Adrenal gland (tissue), 19 donors: Measurements from ENCODE around the gene MRPS5. TPM values are rescaled to one million over a fixed set of nuclear protein-coding genes. Genes with fewer than 3 reads are reported as not detected.

ENCODE experiments used
- DNase-seq, 7 donors: peaks; one replicate each; pipeline ENCODE4 v3.0.0-alpha.2; 2019 to 2020
- H3K27ac ChIP-seq, 5 donors: fragments of 200-600 bp; sonication (generic) in 4 of 5; 1 replicate in 3 of 5; 2 replicates in 2 of 5; pipeline versions ENCODE4 v1.5.1 to v1.8.0; 2016 to 2020; ENCODE audit warnings: mild to moderate bottlenecking in 1 of 5
- H3K27me3 ChIP-seq: fragments of 200-600 bp; 2 replicates; pipeline ENCODE4 v1.8.0; 2021
- H3K36me3 ChIP-seq, 2 donors: fragments of 200-600 bp; replicated peaks in 1 of 2; 1 replicate in 1 of 2; 2 replicates in 1 of 2; pipeline versions ENCODE4 v1.5.1 to v1.8.0; 2018 to 2022
- H3K4me1 ChIP-seq, 2 donors: fragments of 200-600 bp; replicated peaks in 1 of 2; 1 replicate in 1 of 2; 2 replicates in 1 of 2; pipeline versions ENCODE4 v1.5.1 to v1.8.0; 2018 to 2021
- H3K4me3 ChIP-seq, 4 donors: fragments of 200-600 bp; sonication (generic) in 3 of 4; one replicate each; pipeline ENCODE4 v1.5.1; 2016 to 2018
- H3K9me3 ChIP-seq, 3 donors: fragments of 200-600 bp; sonication (generic) in 1 of 3; replicated peaks in 1 of 3; 1 replicate in 2 of 3; 2 replicates in 1 of 3; pipeline versions ENCODE4 v1.5.1 to v1.8.0; 2016 to 2021
- CTCF ChIP-seq, 6 experiments: fragments of 450-650 bp in 4 of 6; fragments of 200-600 bp in 2 of 6; sonication (generic) in 1 of 6; IDR thresholded peaks; 1 replicate in 5 of 6; 2 replicates in 1 of 6; pipeline versions ENCODE4 v1.5.1 to v1.8.0; 2016 to 2021; ENCODE audit warnings: antibody characterized with exemption in 6 of 6, mild to moderate bottlenecking in 2 of 6, moderate library complexity in 1 of 6
- POLR2A ChIP-seq, 2 donors: fragments of 450-650 bp; IDR thresholded peaks; one replicate each; pipeline ENCODE4 v1.6.1; 2017; ENCODE audit warnings: antibody characterized with exemption in 2 of 2, mild to moderate bottlenecking in 2 of 2, moderate library complexity in 1 of 2
- WGBS, 4 donors: extraction: QIAGEN DNeasy Blood & Tissue Kit in 2 of 4; methylation state at CpG; one replicate each; pipeline versions ENCODE4 v1.1.5 to v1.1.7; 2013 to 2017; 5-methylcytosine and 5-hydroxymethylcytosine counted together
- intact Hi-C, 2 donors: fragments of 100-400 bp; cut with DNase I; formaldehyde crosslinking; loops; one replicate each; pipeline versions ENCODE4 v1.14.1 to v1.15.0; 2022 to 2023
- long read RNA-seq, 10 donors: library from polyadenylated mRNA in 3 of 10; unstranded in 2 of 10; stranded (forward) in 1 of 10; transcript quantifications; one replicate each; pipeline ENCODE4 v2.0.0 and lab custom pipeline, GENCODE V29; 2021 to 2026
- polyA plus RNA-seq, 3 donors: library from polyadenylated mRNA; stranded (reverse); fragments of 200-250 nt in 2 of 3; fragments of 350-450 nt in 1 of 3; fragmentation: Illumina TruSeq in 1 of 3; extraction: RNeasy Lipid Tissue Mini Kit (QIAGEN cat#74804) in 1 of 3; gene quantifications; one replicate each; pipeline ENCODE4 v1.2.3, GENCODE V29; 2013 to 2014
- total RNA-seq, 9 donors: library from RNA; depleted of rRNA in 4 of 9; stranded (reverse); fragments of >200 nt in 4 of 9; fragments of 120-200 nt in 1 of 9; fragmentation: NEBNext Ultra II Directional in 1 of 9; extraction: Animal tissue kit (Norgen Biotek cat#: 25700) in 1 of 9; gene quantifications; one replicate each; pipeline versions ENCODE4 v1.1.0 to v1.2.4, GENCODE V29; 2013 to 2023
- donor health status: healthy with polysubstance abuse.
- donor health status: Bipolar disorder and iron deficiency.
- donor health status: DM: yes; HTN: yes; CAD: no.
- donor health status: DM: no; HTN: no; CAD: no.
- donor health status: DM: no; HTN: no; CAD: no.
- donor health status: DM: yes; HTN: yes; CAD: no.

MRPS5 gene
- total RNA-seq = 10 to 100 TPM; 41.0 to 99.0 (median 51.0) TPM
- polyA plus RNA-seq = 10 to 100 TPM; 72.0 to 96.7 (median 93.4) TPM
- long read RNA-seq, donor 1, transcript MRPS5-203 (5 exons, 793 nt) = minor isoform, 9 of 73 reads
- long read RNA-seq, donor 1, transcript MRPS5-201 (12 exons, 1,652 nt) = major isoform, 28 of 73 reads
- long read RNA-seq, donor 1, partial matches to known transcripts = 33 of 73 reads
- long read RNA-seq, donor 1, other reads (novel, unspliced or antisense) = 0 of 73 reads
- long read RNA-seq, donor 2, transcript MRPS5-203 (5 exons, 793 nt) = minor isoform, 5 of 50 reads
- long read RNA-seq, donor 2, transcript MRPS5-201 (12 exons, 1,652 nt) = major isoform, 13 of 50 reads
- long read RNA-seq, donor 2, partial matches to known transcripts = 27 of 50 reads
- long read RNA-seq, donor 2, other reads (novel, unspliced or antisense) = 0 of 50 reads
- long read RNA-seq, donor 3, transcript MRPS5-201 (12 exons, 1,652 nt) = major isoform, 15 of 34 reads
- long read RNA-seq, donor 3, partial matches to known transcripts = 16 of 34 reads
- long read RNA-seq, donor 3, other reads (novel, unspliced or antisense) = 0 of 34 reads
- long read RNA-seq, donor 4, transcript MRPS5-201 (12 exons, 1,652 nt) = major isoform, 21 of 67 reads
- long read RNA-seq, donor 4, partial matches to known transcripts = 40 of 67 reads
- long read RNA-seq, donor 4, other reads (novel, unspliced or antisense) = 6 of 67 reads
- long read RNA-seq, donor 5, transcript MRPS5-201 (12 exons, 1,652 nt) = major isoform, 95 of 102 reads
- long read RNA-seq, donor 5, partial matches to known transcripts = 2 of 102 reads
- long read RNA-seq, donor 5, other reads (novel, unspliced or antisense) = 4 of 102 reads
- long read RNA-seq, donor 6, transcript MRPS5-201 (12 exons, 1,652 nt) = major isoform, 12 of 44 reads
- long read RNA-seq, donor 6, partial matches to known transcripts = 27 of 44 reads
- long read RNA-seq, donor 6, other reads (novel, unspliced or antisense) = 4 of 44 reads
- long read RNA-seq, donor 7, transcript MRPS5-201 (12 exons, 1,652 nt) = major isoform, 9 of 41 reads
- long read RNA-seq, donor 7, partial matches to known transcripts = 27 of 41 reads
- long read RNA-seq, donor 7, other reads (novel, unspliced or antisense) = 0 of 41 reads
- long read RNA-seq, donor 8, transcript MRPS5-203 (5 exons, 793 nt) = minor isoform, 9 of 43 reads
- long read RNA-seq, donor 8, transcript MRPS5-201 (12 exons, 1,652 nt) = major isoform, 20 of 43 reads
- long read RNA-seq, donor 8, partial matches to known transcripts = 13 of 43 reads
- long read RNA-seq, donor 8, other reads (novel, unspliced or antisense) = 0 of 43 reads
- long read RNA-seq, donor 9, transcript MRPS5-203 (5 exons, 793 nt) = minor isoform, 5 of 29 reads
- long read RNA-seq, donor 9, transcript MRPS5-201 (12 exons, 1,652 nt) = major isoform, 7 of 29 reads
- long read RNA-seq, donor 9, partial matches to known transcripts = 15 of 29 reads
- long read RNA-seq, donor 9, other reads (novel, unspliced or antisense) = 0 of 29 reads
- long read RNA-seq, donor 10, transcript MRPS5-201 (12 exons, 1,652 nt) = major isoform, 12 of 24 reads
- long read RNA-seq, donor 10, partial matches to known transcripts = 7 of 24 reads
- long read RNA-seq, donor 10, other reads (novel, unspliced or antisense) = 0 of 24 reads

- intact Hi-C loops = loop anchor here in 1 of 2 donors (5.0 kb wide), 1 partner anchor 36 kb away; the partner anchor contains the start of gene ZNF514
- Histone ChIP-seq H3K36me3 (peaks cover 0 to 6% of the 10 kb centered on the region in 2 donors), H3K4me1 (peaks cover 8 to 27% of the 10 kb centered on the region in 2 donors), H3K27ac (peak within 1 kb of the TSS; percentile 57 to 99 (median 95)), H3K4me3 (peak within 1 kb of the TSS; percentile 51 to 97 (median 96)), H3K9me3 (no peaks in the 10 kb centered on the region), H3K27me3 (no peaks in the 10 kb centered on the region)
- WGBS, 4 donors = 0 to 3% (median 0%) methylated on average over 19 to 86 of the region's 86 CpGs
- TF ChIP-seq CTCF (IDR thresholded peaks at IDR 0.05) = peak in 1 of 6 experiments; percentile 13
- TF ChIP-seq POLR2A (IDR thresholded peaks at IDR 0.05) = peak; percentile 42 to 75
- peak; percentile 73 to 89 (median 85) for DNase-seq
These were observed at the start of gene MRPS5 for GRCh38 chr2:95121407-95122196. MRPS5 (minus strand) TSS chr2:95121808; CDS start chr2:95121791, 17 bp downstream.

- no peak for TF ChIP-seq POLR2A (IDR thresholded peaks at IDR 0.05)
- TF ChIP-seq CTCF (IDR thresholded peaks at IDR 0.05) = no peak
- no peaks in the 10 kb centered on the region for H3K36me3 ChIP-seq
- peak overlapping the region; percentile 50 to 96 (median 66) for H3K4me3 ChIP-seq
- intact Hi-C loops = no loop called here
- H3K27ac ChIP-seq = peak overlapping the region in 4 of 5 donors; percentile 81 to 95 (median 93)
- H3K9me3 ChIP-seq = no peaks in the 10 kb centered on the region
- no peak for DNase-seq
- H3K4me1 ChIP-seq = peaks cover 12 to 17% of the 10 kb centered on the region in 2 donors
- no peaks in the 10 kb centered on the region for H3K27me3 ChIP-seq
- WGBS, 4 donors = 7 to 10% (median 8%) methylated on average over 13 to 16 of the region's 16 CpGs
These were observed 44.6 kb upstream of the MRPS5 start for GRCh38 chr2:95166065-95166763.
